DND-41 (cell line): ENCODE data around the gene TTC39B.

Experiments
- ATAC-seq: fragments of 200-7000 bp; cut with Tn5 transposase; 3 replicates; pipeline ENCODE4 v1.9.1; 2021; ENCODE audit warnings: low read depth; ENCODE audit not compliant: insufficient read depth
- DNase-seq: peaks from one replicate; pipeline ENCODE4 v3.0.0-alpha.2; 2020
- H2AFZ ChIP-seq: 2 replicates; pipeline ENCODE4 v1.6.0; 2012; ENCODE audit warnings: low read depth, low read length
- H3K27ac ChIP-seq: 2 replicates; pipeline ENCODE4 v1.5.1; 2012; ENCODE audit warnings: low read length, inconsistent platforms
- H3K27me3 ChIP-seq: fragments of 200-600 bp; sonication (generic); 2 replicates; pipeline ENCODE4 v1.6.0; 2012; ENCODE audit warnings: low read length, mild to moderate bottlenecking, inconsistent platforms; ENCODE audit not compliant: insufficient read depth, poor library complexity
- H3K36me3 ChIP-seq: 2 replicates; pipeline ENCODE4 v1.5.1; 2012; ENCODE audit warnings: low read length, inconsistent platforms; ENCODE audit not compliant: insufficient read depth
- H3K4me1 ChIP-seq: 2 replicates; pipeline ENCODE4 v1.5.1; 2012; ENCODE audit warnings: mild to moderate bottlenecking, low read length; ENCODE audit not compliant: insufficient read depth
- H3K4me2 ChIP-seq: 2 replicates; pipeline ENCODE4 v1.6.0; 2012; ENCODE audit warnings: mild to moderate bottlenecking, moderate library complexity, low read length, inconsistent platforms; ENCODE audit not compliant: insufficient read depth
- H3K4me3 ChIP-seq, 2 experiments: fragments of 200-600 bp in 1 of 2; shearing (Covaris generic) in 1 of 2; 2 replicates each; pipeline ENCODE4 v1.5.1; 2012 to 2016; ENCODE audit warnings: inconsistent platforms in 2 of 2, low read length in 2 of 2, mild to moderate bottlenecking in 2 of 2, low read depth in 1 of 2, moderate library complexity in 1 of 2
- H3K79me2 ChIP-seq: 2 replicates; pipeline ENCODE4 v1.6.0; 2012; ENCODE audit warnings: low read length, inconsistent platforms; ENCODE audit not compliant: insufficient read depth
- H3K9ac ChIP-seq: 2 replicates; pipeline ENCODE4 v1.6.0; 2012; ENCODE audit warnings: low read depth, mild to moderate bottlenecking, inconsistent platforms, low read length, moderate library complexity
- H3K9me3 ChIP-seq: 2 replicates; pipeline ENCODE4 v1.5.1; 2012; ENCODE audit warnings: low read length, moderate library complexity, mild to moderate bottlenecking, inconsistent platforms; ENCODE audit not compliant: insufficient read depth, severe bottlenecking
- H4K20me1 ChIP-seq: 2 replicates; pipeline ENCODE4 v1.6.0; 2012; ENCODE audit warnings: low read length; ENCODE audit not compliant: insufficient read depth
- CTCF ChIP-seq: IDR thresholded peaks from 2 replicates; pipeline ENCODE4 v1.5.1; 2012; ENCODE audit warnings: borderline replicate concordance, low read length, moderate library complexity, mild to moderate bottlenecking; ENCODE audit not compliant: poor library complexity, severe bottlenecking; ENCODE audit errors: extremely low read depth
- EZH2 ChIP-seq: IDR thresholded peaks from 3 replicates; pipeline ENCODE4 v1.6.1; 2012; ENCODE audit warnings: borderline replicate concordance, low read depth, mild to moderate bottlenecking, moderate library complexity, low read length, inconsistent platforms; ENCODE audit not compliant: severe bottlenecking

TTC39B gene

DNA sequence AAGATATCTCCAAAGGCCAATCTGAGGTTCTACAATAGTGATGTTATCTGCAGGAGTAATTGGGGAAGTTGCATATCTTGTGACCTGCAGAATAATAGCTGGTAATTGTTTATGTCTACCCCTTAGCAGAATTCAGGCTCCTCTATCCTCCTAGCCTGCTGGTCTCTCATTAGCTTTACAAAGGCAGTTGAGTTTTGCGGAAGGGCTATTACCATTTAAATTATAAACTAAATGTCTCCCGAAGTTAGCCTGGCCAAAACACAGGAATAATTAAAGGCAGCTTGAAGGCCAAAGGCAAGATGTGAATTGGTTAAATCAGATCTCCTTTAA, 168.7 kb downstream of the TTC39B start:
- Histone ChIP-seq H3K36me3 (no peaks in the 10 kb centered on the region), H3K27ac (no peak overlapping the region), H3K4me1 (peaks cover 17% of the 10 kb centered on the region), H4K20me1 (no peaks in the 10 kb centered on the region), H3K9me3 (no peaks in the 10 kb centered on the region), H3K27me3 (no peaks in the 10 kb centered on the region), H3K4me2 (no peak overlapping the region), H2AFZ (no peak overlapping the region), H3K9ac (no peak overlapping the region), H3K79me2 (no peaks in the 10 kb centered on the region), H3K4me3 (no peak overlapping the region)
- DNase-seq (no peak), ATAC-seq (no peak)
- TF ChIP-seq EZH2 = no peak
- no peak for TF ChIP-seq CTCF

DNA sequence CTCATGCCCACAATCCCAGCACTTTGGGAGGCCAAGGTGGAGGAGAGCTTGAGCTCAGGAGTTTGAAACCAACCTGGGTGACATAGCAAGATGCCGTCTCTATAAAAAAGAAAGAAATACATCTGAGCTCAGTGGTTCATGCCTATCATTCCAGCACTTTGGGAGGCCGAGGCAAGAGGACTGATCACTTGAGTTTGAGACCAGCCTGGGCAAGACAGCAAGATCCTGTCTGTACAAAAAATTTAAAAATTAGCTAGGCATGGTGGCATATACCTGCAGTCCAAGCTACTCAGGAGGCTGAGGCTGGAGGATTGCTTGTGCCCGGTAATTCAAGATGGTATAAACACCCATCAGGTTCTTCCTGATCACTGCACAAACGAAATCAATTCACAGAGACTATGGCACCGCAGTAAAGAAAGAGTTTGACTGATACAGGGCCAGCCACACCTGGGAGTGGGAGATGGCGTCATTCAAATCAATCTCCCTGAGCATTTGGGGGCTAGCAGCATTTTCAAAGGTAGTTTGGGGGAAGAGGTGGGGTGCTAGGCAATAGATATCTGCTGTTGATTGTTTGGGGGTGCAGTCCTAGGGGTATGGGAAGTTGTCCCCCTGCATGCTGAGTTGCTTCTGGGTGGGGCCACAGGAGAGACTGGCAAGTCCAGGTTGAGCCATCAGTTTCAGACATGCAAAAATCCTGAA, 169.2 kb downstream of the TTC39B start:
- Histone ChIP-seq H3K4me1 (peaks cover 16% of the 10 kb centered on the region), H3K36me3 (no peaks in the 10 kb centered on the region), H2AFZ (no peak overlapping the region), H3K9me3 (no peaks in the 10 kb centered on the region), H3K9ac (no peak overlapping the region), H3K27me3 (no peaks in the 10 kb centered on the region), H3K4me3 (no peak overlapping the region), H3K79me2 (no peaks in the 10 kb centered on the region), H3K27ac (no peak overlapping the region), H3K4me2 (no peak overlapping the region), H4K20me1 (no peaks in the 10 kb centered on the region)
- ATAC-seq (no peak), DNase-seq (no peak)
- TF ChIP-seq EZH2 = no peak
- no peak for TF ChIP-seq CTCF

GRCh38 chr9:15137089-15137488, 169.9 kb downstream of the TTC39B start:
- Histone ChIP-seq H3K27ac (no peak overlapping the region), H3K36me3 (no peaks in the 10 kb centered on the region), H2AFZ (0 out of 2 replicates have a peak overlapping the region, but pooled peaks have one; percentile 16), H3K4me1 (peaks cover 10% of the 10 kb centered on the region; the same call in 1 of the 2 replicates), H3K9ac (no peak overlapping the region), H3K27me3 (no peaks in the 10 kb centered on the region), H3K4me3 (no peak overlapping the region), H3K9me3 (no peaks in the 10 kb centered on the region), H4K20me1 (no peaks in the 10 kb centered on the region), H3K4me2 (no peak overlapping the region), H3K79me2 (no peaks in the 10 kb centered on the region)
- no peak for DNase-seq
- peak; percentile 23; the same call in 1 of the 3 replicates for ATAC-seq
- TF ChIP-seq EZH2 (no peak), CTCF (no peak)

- H3K79me2 ChIP-seq = no peaks in the 10 kb centered on the region
- no peak for TF ChIP-seq CTCF
- ATAC-seq = peak; percentile 57
- no peaks in the 10 kb centered on the region for H4K20me1 ChIP-seq
- H3K4me2 ChIP-seq = no peak overlapping the region
- no peaks in the 10 kb centered on the region for H3K27me3 ChIP-seq
- peaks cover 10% of the 10 kb centered on the region; the same call in 1 of the 2 replicates for H3K4me1 ChIP-seq
- DNase-seq = peak; percentile 34
- no peak overlapping the region for H3K27ac ChIP-seq
- no peaks in the 10 kb centered on the region for H3K36me3 ChIP-seq
- no peak overlapping the region for H3K4me3 ChIP-seq
- H3K9me3 ChIP-seq = no peaks in the 10 kb centered on the region
- no peak overlapping the region; the same call in 1 of the 2 replicates for H2AFZ ChIP-seq
- no peak overlapping the region for H3K9ac ChIP-seq
Observed at GRCh38 chr9:15136646-15137045, 170.4 kb downstream of the TTC39B start.
